K562 (cell line): Measurements from ENCODE around the gene CAPN13. TPM values are rescaled to one million over a fixed set of nuclear protein-coding genes. Genes with fewer than 3 reads are reported as not detected.

ENCODE experiments used
- ATAC-seq: fragments of 200-7000 bp; cut with Tn5 transposase; 3 replicates; pipeline ENCODE4 v1.9.1; 2020; ENCODE audit warnings: moderate library complexity
- BruUV-seq: library from RNA; stranded (reverse); fragments of 400-500 nt; replicated peaks from 2 replicates; lab custom pipeline; 2021; lab: Mats Ljungman, UMichigan
- CTCF ChIA-PET: fragments of 300-600 bp; formaldehyde crosslinking; extraction: SDS; loops from one replicate; lab custom pipeline; 2021; ENCODE audit warnings: low intra/inter-chr PET ratio; lab: Yijun Ruan, JAX
- POLR2A ChIA-PET: fragments of 300-600, 350-650 bp; sonication (Branson Sonifier 250); formaldehyde crosslinking; extraction: SDS; loops from one replicate; lab custom pipeline; 2021; ENCODE audit warnings: antibody characterized with exemption, inconsistent platforms; lab: Yijun Ruan, JAX
- DNase-seq, 4 experiments: peaks; one replicate each; pipeline versions ENCODE4 v3.0.0 to v3.0.0-alpha.2; 2011 to 2018; ENCODE audit warnings: low spot score in 3 of 4, mixed read lengths in 3 of 4; ENCODE audit errors: extremely low read depth in 1 of 4
- FAIRE-seq: peaks from 2 replicates; lab custom pipeline; 2011; peaks lifted over from hg19 to GRCh38; lab: Jason Lieb, UNC
- H2AFZ ChIP-seq: 2 replicates; pipeline ENCODE4 v1.6.0; 2011; ENCODE audit warnings: low read depth, low read length, control low read depth, inconsistent platforms
- H3K27ac ChIP-seq: fragments of 200-600 bp; 3 replicates; pipeline ENCODE4 v1.8.0; 2011; ENCODE audit warnings: low read depth, mild to moderate bottlenecking, control low read depth, inconsistent platforms, low read length, moderate library complexity, mixed read lengths; ENCODE audit errors: extremely low read depth
- H3K27me3 ChIP-seq, 2 experiments: fragments of 300-600 bp in 1 of 2; 2 replicates in 1 of 2; 3 replicates in 1 of 2; pipeline versions ENCODE4 v1.6.0 to v1.8.0; 2011; ENCODE audit warnings: inconsistent platforms in 2 of 2, low read length in 2 of 2, mild to moderate bottlenecking in 1 of 2, mixed read lengths in 1 of 2, moderate library complexity in 1 of 2; ENCODE audit not compliant: control insufficient read depth in 2 of 2, insufficient read depth in 2 of 2
- H3K36me3 ChIP-seq: fragments of 300-600 bp; 3 replicates; pipeline ENCODE4 v1.8.0; 2011; ENCODE audit warnings: mild to moderate bottlenecking, low read length, inconsistent platforms; ENCODE audit not compliant: control insufficient read depth, insufficient read depth
- H3K4me1 ChIP-seq, 2 experiments: fragments of 200-600 bp in 1 of 2; replicated peaks in 1 of 2; 2 replicates in 1 of 2; 3 replicates in 1 of 2; pipeline versions ENCODE4 v1.5.1 to v1.8.0; 2011; ENCODE audit warnings: inconsistent platforms in 2 of 2, low read length in 2 of 2, mild to moderate bottlenecking in 1 of 2, mixed read lengths in 1 of 2, moderate library complexity in 1 of 2; ENCODE audit not compliant: control insufficient read depth in 2 of 2, insufficient read depth in 2 of 2
- H3K4me2 ChIP-seq: 2 replicates; pipeline ENCODE4 v1.6.1; 2011; ENCODE audit warnings: low read length, control low read depth, inconsistent platforms, mixed read lengths; ENCODE audit not compliant: insufficient read depth
- H3K4me3 ChIP-seq: fragments of 200-600 bp; sonication (generic), shearing (Covaris generic); 2 replicates; pipeline ENCODE4 v1.5.1; 2016; ENCODE audit warnings: control low read depth, inconsistent platforms
- H3K79me2 ChIP-seq: fragments of 200-600 bp; 3 replicates; pipeline ENCODE4 v1.8.0; 2011; ENCODE audit warnings: low read length, inconsistent platforms; ENCODE audit not compliant: control insufficient read depth, insufficient read depth
- H3K9ac ChIP-seq, 2 experiments: 2 replicates each; pipeline versions ENCODE4 v1.6.0 to v1.6.1; 2011; ENCODE audit warnings: low read depth in 2 of 2, low read length in 2 of 2, control low read depth in 1 of 2, inconsistent platforms in 1 of 2, mild to moderate bottlenecking in 1 of 2, mixed read lengths in 1 of 2; ENCODE audit not compliant: insufficient read depth in 1 of 2
- H3K9me1 ChIP-seq: one replicate; pipeline ENCODE4 v1.6.0; 2011; ENCODE audit warnings: inconsistent platforms, mild to moderate bottlenecking, low read length, moderate library complexity; ENCODE audit not compliant: control insufficient read depth, insufficient read depth
- H3K9me3 ChIP-seq: replicated peaks from 2 replicates; pipeline ENCODE4 v1.5.1; 2011; ENCODE audit warnings: low read depth, low read length, inconsistent platforms; ENCODE audit not compliant: control insufficient read depth, insufficient read depth
- H4K20me1 ChIP-seq: replicated peaks from 2 replicates; pipeline ENCODE4 v1.6.1; 2011; ENCODE audit warnings: low read length, inconsistent platforms, mixed read lengths; ENCODE audit not compliant: control insufficient read depth, insufficient read depth
- CC2D1A ChIP-seq: fragments of 450-650 bp; IDR thresholded peaks from 2 replicates; pipeline ENCODE4 v1.6.1; 2017; ENCODE audit warnings: mild to moderate bottlenecking
- ERF ChIP-seq: fragments of 450-650 bp; formaldehyde crosslinking; IDR thresholded peaks from 2 replicates; pipeline ENCODE4 v1.4.0; 2020; ENCODE audit warnings: mild to moderate bottlenecking, mixed read lengths
- NFE2L1 ChIP-seq: fragments of 450-650 bp; IDR thresholded peaks from 2 replicates; pipeline ENCODE4 v1.6.1; 2016; ENCODE audit warnings: missing genetic modification characterization, low read depth, mild to moderate bottlenecking, missing compliant biosample characterization, moderate library complexity, borderline replicate concordance
- NFRKB ChIP-seq: fragments of 450-650 bp; IDR thresholded peaks from 2 replicates; pipeline ENCODE4 v1.6.1; 2016; ENCODE audit warnings: low read depth
- NR2C1 ChIP-seq, 2 experiments: fragments of 450-650 bp; IDR thresholded peaks; 2 replicates each; pipeline ENCODE4 v1.6.1; 2017; ENCODE audit warnings: mild to moderate bottlenecking in 2 of 2, antibody characterized with exemption in 1 of 2, inconsistent platforms in 1 of 2, missing compliant biosample characterization in 1 of 2, missing genetic modification characterization in 1 of 2
- RCOR1 ChIP-seq, 2 experiments: IDR thresholded peaks; 2 replicates each; pipeline ENCODE4 v1.6.1; 2012; ENCODE audit warnings: low read depth in 2 of 2, low read length in 2 of 2, borderline replicate concordance in 1 of 2, improper control_type of control experiment in 1 of 2
- RUNX1 ChIP-seq: sonication (generic); IDR thresholded peaks from 2 replicates; pipeline ENCODE4 v1.6.1; 2016; ENCODE audit warnings: antibody characterized with exemption, low read depth
- TBL1XR1 ChIP-seq, 2 experiments: IDR thresholded peaks; 2 replicates each; pipeline ENCODE4 v1.6.1; 2012; ENCODE audit warnings: improper control_type of control experiment in 2 of 2, low read length in 2 of 2, mild to moderate bottlenecking in 1 of 2
- WHSC1 ChIP-seq: IDR thresholded peaks from one replicate; pipeline ENCODE4 v1.6.1; 2012; ENCODE audit warnings: low read length, control low read depth, inconsistent platforms
- ZBTB17 ChIP-seq: fragments of 450-650 bp; formaldehyde crosslinking; IDR thresholded peaks from 2 replicates; pipeline ENCODE4 v1.4.0; 2020; ENCODE audit warnings: mild to moderate bottlenecking
- ZC3H11A ChIP-seq: IDR thresholded peaks from 2 replicates; pipeline ENCODE4 v1.6.1; 2012; ENCODE audit warnings: low read depth, low read length, improper control_type of control experiment
- ZNF263 ChIP-seq: sonication (generic); formaldehyde crosslinking; IDR thresholded peaks from 2 replicates; pipeline ENCODE4 v1.8.0; 2022; ENCODE audit warnings: mild to moderate bottlenecking, missing genetic modification reagents, borderline replicate concordance
- ZNF778 ChIP-seq: fragments of 450-650 bp; formaldehyde crosslinking; IDR thresholded peaks from 2 replicates; pipeline ENCODE4 v1.4.0; 2020; ENCODE audit warnings: mild to moderate bottlenecking, moderate library complexity
- ZNF780A ChIP-seq: fragments of 250-450 bp; sonication (Bioruptor Pico); IDR thresholded peaks from 2 replicates; pipeline ENCODE4 v1.5.0; 2021; ENCODE audit warnings: mild to moderate bottlenecking
- WGBS: fragments of 100-300 bp; shearing (Covaris generic); methylation state at CpG from one replicate; pipeline ENCODE4 v1.1.6; 2016; ENCODE audit warnings: low coverage, mixed read lengths; ENCODE audit not compliant: insufficient coverage; ENCODE audit errors: missing lambda C conversion rate; 5-methylcytosine and 5-hydroxymethylcytosine counted together
- in situ Hi-C: fragments of 300-500 bp; cut with MboI; formaldehyde crosslinking; loops from 4 replicates; pipeline ENCODE4 v1.15.0; 2018; ENCODE audit warnings: inconsistent platforms, mixed read lengths
- intact Hi-C: fragments of 100-400 bp; cut with micrococcal nuclease; formaldehyde crosslinking; loops from 2 replicates; pipeline ENCODE4 v1.14.2; 2022
- polyA plus RNA-seq, 8 experiments: library from polyadenylated mRNA; depleted of rRNA in 4 of 8; stranded (reverse) in 5 of 8; unstranded in 3 of 8; fragments of >200 nt; fragmentation: Nextera tagmentation in 2 of 8; fragmentation: Illumina TruSeq in 1 of 8; extraction: Ambion mirVana in 2 of 8; extraction: Trizol in 1 of 8; gene quantifications; 2 replicates each; pipeline versions ENCODE4 v1.2.1 to v1.2.3, GENCODE V29; 2011 to 2014; ENCODE audit warnings: inconsistent platforms in 1 of 8, missing spikeins in 1 of 8
- total RNA-seq, 7 experiments: library from RNA; depleted of rRNA in 6 of 7; stranded (reverse); fragments of >200 nt in 6 of 7; fragmentation: Illumina TruSeq in 2 of 7; extraction: Trizol in 2 of 7; gene quantifications; 2 replicates each; pipeline versions ENCODE4 v1.2.1 to v1.2.3, GENCODE V29; 2011 to 2021; ENCODE audit warnings: low replicate concordance in 1 of 7
- TF ChIP-seq, protein P1 (sequence below): sonication (generic); formaldehyde crosslinking; IDR thresholded peaks from 2 replicates; pipeline ENCODE4 v1.4.0; 2020; ENCODE audit warnings: mild to moderate bottlenecking, missing genetic modification reagents
- TF ChIP-seq, protein P2 (sequence below): sonication (generic); formaldehyde crosslinking; IDR thresholded peaks from 2 replicates; pipeline ENCODE4 v1.8.0; 2022; ENCODE audit warnings: mild to moderate bottlenecking, missing genetic modification reagents
- TF ChIP-seq, protein P3 (sequence below): fragments of 450-650 bp; IDR thresholded peaks from 2 replicates; pipeline ENCODE4 v1.6.1; 2018; ENCODE audit not compliant: partially characterized antibody

Gene CAPN13
- total and polyA plus RNA-seq, 9 of the 15 experiments (the other 6 are each of a cell fraction or from before 2014, with no cell fraction given) = not detected

DNA sequence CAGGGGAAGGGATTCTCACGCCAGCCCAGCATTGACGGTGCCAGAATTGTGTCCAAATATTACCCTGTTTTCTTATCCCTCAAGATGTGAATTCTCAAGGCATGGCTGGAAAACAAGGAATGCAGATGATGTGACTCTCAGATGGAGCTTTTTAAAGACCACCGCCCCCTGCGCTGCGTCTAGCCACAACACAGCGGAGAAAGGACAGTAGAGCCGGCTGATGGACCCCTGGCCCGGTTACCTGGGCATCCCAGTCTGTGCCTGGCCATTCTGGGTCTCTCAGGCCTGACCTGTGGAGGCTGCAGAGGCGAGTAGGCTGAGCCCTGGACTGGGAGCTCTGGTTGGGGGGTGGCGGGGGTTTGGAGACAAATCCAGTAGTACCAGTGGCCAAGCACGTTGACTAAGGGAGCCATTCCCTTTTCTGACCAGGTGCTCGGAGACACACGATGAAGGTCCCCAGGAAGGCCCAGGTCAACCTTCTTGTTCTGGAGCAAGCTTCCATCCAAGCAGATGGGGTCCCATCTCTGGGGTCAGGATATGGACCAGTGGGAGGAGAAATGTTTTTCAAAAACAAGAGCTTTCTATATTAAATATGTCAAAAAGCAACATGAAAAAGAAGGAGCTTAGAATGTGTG, 5.3 kb downstream of the CAPN13 start:
- ATAC-seq (no peak), FAIRE-seq (no peak), DNase-seq (no peak)
- Histone ChIP-seq H3K9ac (no peak overlapping the region), H3K4me3 (no peak overlapping the region), H2AFZ (no peak overlapping the region), H3K9me3 (no peaks in the 10 kb centered on the region), H4K20me1 (no peaks in the 10 kb centered on the region), H3K27me3 (peaks cover 3 to 28% of the 10 kb centered on the region in 2 experiments; a peak in 3 of 5 replicates), H3K79me2 (no peaks in the 10 kb centered on the region), H3K9me1 (peaks cover 2% of the 10 kb centered on the region), H3K27ac (no peak overlapping the region), H3K36me3 (no peaks in the 10 kb centered on the region), H3K4me2 (no peak overlapping the region), H3K4me1 (no peaks in the 10 kb centered on the region)
- intact Hi-C loops (no loop called here), in situ Hi-C loops (no loop called here)
- WGBS = 1% methylated on average over 10 of the region's 13 CpGs
- ChIA-PET POLR2A (interaction anchor here (0.5 to 0.7 kb wide), 2 partner anchors 92 to 383 kb away, joined by 3 read pairs; no protein-coding TSS in a partner anchor), CTCF (no interaction called here)
- no TSS peak for BruUV-seq
- TF ChIP-seq NFRKB (no peak), RUNX1 (no peak), WHSC1 (no peak), NFE2L1 (tag) (no peak), ZNF780A (CRISPR knock-in tag) (no peak), ZNF778 (no peak), CC2D1A (no peak), ZBTB17 (CRISPR knock-in tag) (no peak), RCOR1 (IDR thresholded peaks at IDR 0.05; ENCODE audit: borderline replicate concordance in 1 of 2, low read depth in 2 of 2, low read length in 2 of 2) (no peak), NR2C1 (IDR thresholded peaks at IDR 0.05) (no peak), NR2C1 (tag; IDR thresholded peaks at IDR 0.05) (no peak), ERF (CRISPR knock-in tag) (no peak), ZNF263 (no peak), TBL1XR1 (IDR thresholded peaks at IDR 0.05; ENCODE audit: low read length in 2 of 2) (no peak), ZC3H11A (no peak)
- TF ChIP-seq, protein P1, sequence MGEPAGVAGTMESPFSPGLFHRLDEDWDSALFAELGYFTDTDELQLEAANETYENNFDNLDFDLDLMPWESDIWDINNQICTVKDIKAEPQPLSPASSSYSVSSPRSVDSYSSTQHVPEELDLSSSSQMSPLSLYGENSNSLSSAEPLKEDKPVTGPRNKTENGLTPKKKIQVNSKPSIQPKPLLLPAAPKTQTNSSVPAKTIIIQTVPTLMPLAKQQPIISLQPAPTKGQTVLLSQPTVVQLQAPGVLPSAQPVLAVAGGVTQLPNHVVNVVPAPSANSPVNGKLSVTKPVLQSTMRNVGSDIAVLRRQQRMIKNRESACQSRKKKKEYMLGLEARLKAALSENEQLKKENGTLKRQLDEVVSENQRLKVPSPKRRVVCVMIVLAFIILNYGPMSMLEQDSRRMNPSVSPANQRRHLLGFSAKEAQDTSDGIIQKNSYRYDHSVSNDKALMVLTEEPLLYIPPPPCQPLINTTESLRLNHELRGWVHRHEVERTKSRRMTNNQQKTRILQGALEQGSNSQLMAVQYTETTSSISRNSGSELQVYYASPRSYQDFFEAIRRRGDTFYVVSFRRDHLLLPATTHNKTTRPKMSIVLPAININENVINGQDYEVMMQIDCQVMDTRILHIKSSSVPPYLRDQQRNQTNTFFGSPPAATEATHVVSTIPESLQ (CRISPR knock-in tag) = no peak
- TF ChIP-seq, protein P2, sequence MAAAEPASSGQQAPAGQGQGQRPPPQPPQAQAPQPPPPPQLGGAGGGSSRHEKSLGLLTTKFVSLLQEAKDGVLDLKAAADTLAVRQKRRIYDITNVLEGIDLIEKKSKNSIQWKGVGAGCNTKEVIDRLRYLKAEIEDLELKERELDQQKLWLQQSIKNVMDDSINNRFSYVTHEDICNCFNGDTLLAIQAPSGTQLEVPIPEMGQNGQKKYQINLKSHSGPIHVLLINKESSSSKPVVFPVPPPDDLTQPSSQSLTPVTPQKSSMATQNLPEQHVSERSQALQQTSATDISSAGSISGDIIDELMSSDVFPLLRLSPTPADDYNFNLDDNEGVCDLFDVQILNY = no peak
- TF ChIP-seq, protein P3, sequence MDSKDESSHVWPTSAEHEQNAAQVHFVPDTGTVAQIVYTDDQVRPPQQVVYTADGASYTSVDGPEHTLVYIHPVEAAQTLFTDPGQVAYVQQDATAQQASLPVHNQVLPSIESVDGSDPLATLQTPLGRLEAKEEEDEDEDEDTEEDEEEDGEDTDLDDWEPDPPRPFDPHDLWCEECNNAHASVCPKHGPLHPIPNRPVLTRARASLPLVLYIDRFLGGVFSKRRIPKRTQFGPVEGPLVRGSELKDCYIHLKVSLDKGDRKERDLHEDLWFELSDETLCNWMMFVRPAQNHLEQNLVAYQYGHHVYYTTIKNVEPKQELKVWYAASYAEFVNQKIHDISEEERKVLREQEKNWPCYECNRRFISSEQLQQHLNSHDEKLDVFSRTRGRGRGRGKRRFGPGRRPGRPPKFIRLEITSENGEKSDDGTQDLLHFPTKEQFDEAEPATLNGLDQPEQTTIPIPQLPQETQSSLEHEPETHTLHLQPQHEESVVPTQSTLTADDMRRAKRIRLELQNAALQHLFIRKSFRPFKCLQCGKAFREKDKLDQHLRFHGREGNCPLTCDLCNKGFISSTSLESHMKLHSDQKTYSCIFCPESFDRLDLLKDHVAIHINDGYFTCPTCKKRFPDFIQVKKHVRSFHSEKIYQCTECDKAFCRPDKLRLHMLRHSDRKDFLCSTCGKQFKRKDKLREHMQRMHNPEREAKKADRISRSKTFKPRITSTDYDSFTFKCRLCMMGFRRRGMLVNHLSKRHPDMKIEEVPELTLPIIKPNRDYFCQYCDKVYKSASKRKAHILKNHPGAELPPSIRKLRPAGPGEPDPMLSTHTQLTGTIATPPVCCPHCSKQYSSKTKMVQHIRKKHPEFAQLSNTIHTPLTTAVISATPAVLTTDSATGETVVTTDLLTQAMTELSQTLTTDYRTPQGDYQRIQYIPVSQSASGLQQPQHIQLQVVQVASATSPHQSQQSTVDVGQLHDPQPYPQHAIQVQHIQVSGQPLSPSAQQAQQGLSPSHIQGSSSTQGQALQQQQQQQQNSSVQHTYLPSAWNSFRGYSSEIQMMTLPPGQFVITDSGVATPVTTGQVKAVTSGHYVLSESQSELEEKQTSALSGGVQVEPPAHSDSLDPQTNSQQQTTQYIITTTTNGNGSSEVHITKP = no peak
